Astrocyte (in vitro differentiated cells and primary cell): ENCODE results near the gene CTNNA2. TPM values are rescaled to one million over a fixed set of nuclear protein-coding genes. Genes with fewer than 3 reads are reported as not detected.

ENCODE experiments used
- DNase-seq: peaks from one replicate; pipeline ENCODE4 v3.0.0-alpha.2; 2010; ENCODE audit warnings: low read depth
- FAIRE-seq: peaks from 2 replicates; lab custom pipeline; 2011; peaks lifted over from hg19 to GRCh38; lab: Jason Lieb, UNC
- H2AFZ ChIP-seq: 2 replicates; pipeline ENCODE4 v1.6.0; 2012; ENCODE audit warnings: low read depth, low read length, inconsistent platforms
- H3K27ac ChIP-seq: 2 replicates; pipeline ENCODE4 v1.5.1; 2011; ENCODE audit warnings: low read depth, low read length, inconsistent platforms
- H3K27me3 ChIP-seq: 2 replicates; pipeline ENCODE4 v1.6.0; 2011; ENCODE audit warnings: low read length, inconsistent platforms; ENCODE audit not compliant: insufficient read depth
- H3K36me3 ChIP-seq: 2 replicates; pipeline ENCODE4 v1.5.1; 2011; ENCODE audit warnings: low read length, inconsistent platforms; ENCODE audit not compliant: insufficient read depth
- H3K4me1 ChIP-seq: 2 replicates; pipeline ENCODE4 v1.5.1; 2011; ENCODE audit warnings: low read length, inconsistent platforms; ENCODE audit not compliant: insufficient read depth
- H3K4me2 ChIP-seq: 2 replicates; pipeline ENCODE4 v1.6.0; 2012; ENCODE audit warnings: low read length, inconsistent platforms
- H3K4me3 ChIP-seq: 2 replicates; pipeline ENCODE4 v1.5.1; 2011; ENCODE audit warnings: low read depth, mild to moderate bottlenecking, low read length, inconsistent platforms; ENCODE audit not compliant: insufficient read depth
- H3K79me2 ChIP-seq: 2 replicates; pipeline ENCODE4 v1.6.0; 2012; ENCODE audit warnings: mild to moderate bottlenecking, low read length, inconsistent platforms; ENCODE audit not compliant: insufficient read depth
- H3K9ac ChIP-seq: 2 replicates; pipeline ENCODE4 v1.6.0; 2012; ENCODE audit warnings: mild to moderate bottlenecking, low read length, inconsistent platforms
- H3K9me3 ChIP-seq: 2 replicates; pipeline ENCODE4 v1.5.1; 2012; ENCODE audit warnings: low read depth, mild to moderate bottlenecking, low read length, inconsistent platforms; ENCODE audit not compliant: insufficient read depth
- H4K20me1 ChIP-seq: 2 replicates; pipeline ENCODE4 v1.6.0; 2012; ENCODE audit warnings: low read length, inconsistent platforms; ENCODE audit not compliant: insufficient read depth
- H3K27ac Mint-ChIP-seq: one replicate; pipeline ENCODE4 v1.8.0; 2021; ENCODE audit warnings: mild to moderate bottlenecking, mixed read lengths; ENCODE audit not compliant: unreplicated experiment
- H3K27me3 Mint-ChIP-seq: one replicate; pipeline ENCODE4 v1.8.0; 2021; ENCODE audit warnings: low read depth, mixed read lengths; ENCODE audit not compliant: unreplicated experiment
- H3K36me3 Mint-ChIP-seq: one replicate; pipeline ENCODE4 v1.8.0; 2021; ENCODE audit warnings: low read depth, mixed read lengths; ENCODE audit not compliant: unreplicated experiment
- H3K4me1 Mint-ChIP-seq: one replicate; pipeline ENCODE4 v1.8.0; 2021; ENCODE audit warnings: low read depth, mixed read lengths; ENCODE audit not compliant: unreplicated experiment
- H3K4me3 Mint-ChIP-seq: one replicate; pipeline ENCODE4 v1.8.0; 2021; ENCODE audit warnings: mild to moderate bottlenecking, moderate library complexity, mixed read lengths; ENCODE audit not compliant: unreplicated experiment
- H3K9me3 Mint-ChIP-seq: one replicate; pipeline ENCODE4 v1.8.0; 2021; ENCODE audit warnings: mild to moderate bottlenecking, mixed read lengths; ENCODE audit not compliant: unreplicated experiment
- EZH2 ChIP-seq: IDR thresholded peaks from 2 replicates; pipeline ENCODE4 v1.6.1; 2012; ENCODE audit warnings: mild to moderate bottlenecking, low read length, inconsistent platforms; ENCODE audit not compliant: insufficient read depth
- total RNA-seq: library from RNA; stranded (reverse); gene quantifications from 2 replicates; pipeline ENCODE4 v1.2.1, GENCODE V29; 2021
- TF ChIP-seq, protein P1 (sequence below): IDR thresholded peaks from 2 replicates; pipeline ENCODE4 v1.5.1; 2011; ENCODE audit warnings: low read depth, mild to moderate bottlenecking, inconsistent platforms, low read length, moderate library complexity; ENCODE audit not compliant: insufficient read depth

Gene CTNNA2
- total RNA-seq, 1 donor from 2014 or later, result 3.9 TPM

DNA sequence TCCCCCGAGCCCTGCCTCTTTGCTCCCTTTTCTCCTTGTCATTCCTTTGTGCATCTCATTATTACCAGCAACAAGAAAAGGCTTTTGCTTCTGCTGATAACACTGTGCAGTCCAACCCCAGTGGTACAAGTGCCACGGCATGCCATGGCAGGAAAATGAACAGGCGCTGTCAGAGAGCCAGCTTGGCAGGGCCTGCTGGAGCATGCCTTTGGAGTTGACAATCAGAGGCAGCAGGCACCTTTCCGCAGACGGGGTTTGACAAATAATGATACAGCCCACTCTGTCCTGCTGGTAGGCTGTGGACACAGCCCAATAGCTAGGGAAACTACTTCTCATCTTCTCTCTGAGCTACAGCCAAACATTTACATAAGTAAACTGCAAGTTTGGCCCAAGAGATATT is 1035.6 kb downstream of the CTNNA2 start:
- no peaks in the 10 kb centered on the region for H3K4me1 Mint-ChIP-seq
- no peaks in the 10 kb centered on the region for H3K27me3 ChIP-seq
- H3K36me3 ChIP-seq, result no peaks in the 10 kb centered on the region
- H3K4me3 Mint-ChIP-seq, result no peak overlapping the region
- no peak for FAIRE-seq
- no peak overlapping the region for H3K4me2 ChIP-seq
- no peak overlapping the region for H3K27ac ChIP-seq
- no peaks in the 10 kb centered on the region for H3K4me1 ChIP-seq
- H3K27me3 Mint-ChIP-seq, result no peaks in the 10 kb centered on the region
- H3K4me3 ChIP-seq, result no peak overlapping the region
- TF ChIP-seq EZH2, result no peak
- TF ChIP-seq, protein P1, sequence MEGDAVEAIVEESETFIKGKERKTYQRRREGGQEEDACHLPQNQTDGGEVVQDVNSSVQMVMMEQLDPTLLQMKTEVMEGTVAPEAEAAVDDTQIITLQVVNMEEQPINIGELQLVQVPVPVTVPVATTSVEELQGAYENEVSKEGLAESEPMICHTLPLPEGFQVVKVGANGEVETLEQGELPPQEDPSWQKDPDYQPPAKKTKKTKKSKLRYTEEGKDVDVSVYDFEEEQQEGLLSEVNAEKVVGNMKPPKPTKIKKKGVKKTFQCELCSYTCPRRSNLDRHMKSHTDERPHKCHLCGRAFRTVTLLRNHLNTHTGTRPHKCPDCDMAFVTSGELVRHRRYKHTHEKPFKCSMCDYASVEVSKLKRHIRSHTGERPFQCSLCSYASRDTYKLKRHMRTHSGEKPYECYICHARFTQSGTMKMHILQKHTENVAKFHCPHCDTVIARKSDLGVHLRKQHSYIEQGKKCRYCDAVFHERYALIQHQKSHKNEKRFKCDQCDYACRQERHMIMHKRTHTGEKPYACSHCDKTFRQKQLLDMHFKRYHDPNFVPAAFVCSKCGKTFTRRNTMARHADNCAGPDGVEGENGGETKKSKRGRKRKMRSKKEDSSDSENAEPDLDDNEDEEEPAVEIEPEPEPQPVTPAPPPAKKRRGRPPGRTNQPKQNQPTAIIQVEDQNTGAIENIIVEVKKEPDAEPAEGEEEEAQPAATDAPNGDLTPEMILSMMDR, result no peak
- no peaks in the 10 kb centered on the region for H4K20me1 ChIP-seq
- H3K9me3 Mint-ChIP-seq, result peaks cover 5% of the 10 kb centered on the region
- no peaks in the 10 kb centered on the region for H3K79me2 ChIP-seq
- no peak for DNase-seq
- peaks cover 2% of the 10 kb centered on the region for H3K9me3 ChIP-seq
- no peak overlapping the region for H2AFZ ChIP-seq
- no peak overlapping the region for H3K9ac ChIP-seq
- H3K27ac Mint-ChIP-seq, result no peak overlapping the region
- no peaks in the 10 kb centered on the region for H3K36me3 Mint-ChIP-seq

DNA sequence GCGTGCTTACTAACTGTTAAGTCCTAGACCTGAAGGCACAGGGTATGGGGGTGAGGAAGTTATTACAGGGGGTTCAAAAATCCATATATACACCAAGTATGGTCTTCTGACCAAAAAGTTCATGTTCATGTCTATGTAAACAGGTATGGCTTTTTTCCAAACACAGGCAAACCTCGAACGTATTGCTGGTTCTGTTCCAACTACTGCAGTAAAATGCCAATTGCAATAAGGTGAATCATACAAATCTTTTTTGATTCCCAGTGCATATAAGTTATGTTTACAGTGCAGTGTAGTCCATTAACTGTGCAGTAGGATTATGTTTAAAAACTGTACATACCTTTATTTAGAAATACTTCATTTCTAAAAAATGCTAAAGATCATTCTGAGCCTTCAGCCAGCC is 1037.0 kb downstream of the CTNNA2 start:
- Mint-ChIP-seq H3K9me3 (peaks cover 7% of the 10 kb centered on the region), H3K4me3 (no peak overlapping the region), H3K27me3 (no peaks in the 10 kb centered on the region), H3K4me1 (no peaks in the 10 kb centered on the region), H3K36me3 (no peaks in the 10 kb centered on the region), H3K27ac (no peak overlapping the region)
- Histone ChIP-seq H3K4me1 (no peaks in the 10 kb centered on the region), H3K9me3 (peaks cover 2% of the 10 kb centered on the region), H3K36me3 (no peaks in the 10 kb centered on the region), H3K79me2 (no peaks in the 10 kb centered on the region), H3K9ac (no peak overlapping the region), H3K27me3 (no peaks in the 10 kb centered on the region), H4K20me1 (no peaks in the 10 kb centered on the region), H3K27ac (no peak overlapping the region), H2AFZ (no peak overlapping the region), H3K4me2 (no peak overlapping the region), H3K4me3 (no peak overlapping the region)
- DNase-seq, result no peak
- TF ChIP-seq EZH2, result no peak
- TF ChIP-seq, protein P1, result no peak
- no peak for FAIRE-seq

DNA sequence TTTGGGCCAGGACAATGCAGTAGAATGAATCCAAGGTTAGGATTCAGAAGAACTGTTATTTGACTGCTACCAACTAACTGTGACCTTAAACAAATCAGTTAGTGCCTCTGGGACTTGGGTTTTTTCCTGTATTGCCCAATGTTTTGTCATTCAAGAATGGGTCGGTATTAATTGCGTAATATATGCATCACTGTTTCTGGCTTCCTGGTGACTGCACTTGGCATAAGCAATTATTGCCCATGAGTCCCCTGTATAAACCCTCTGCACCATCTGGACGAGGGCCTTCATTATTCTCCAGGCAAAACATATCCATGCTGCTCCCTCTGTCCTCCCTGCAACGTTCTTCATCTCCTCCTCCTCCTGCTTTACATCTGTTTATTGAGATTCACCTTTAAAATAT is 1047.5 kb downstream of the CTNNA2 start:
- Histone ChIP-seq H3K27me3 (no peaks in the 10 kb centered on the region), H3K4me1 (no peaks in the 10 kb centered on the region), H3K79me2 (no peaks in the 10 kb centered on the region), H3K36me3 (no peaks in the 10 kb centered on the region), H3K27ac (no peak overlapping the region), H3K9ac (no peak overlapping the region), H3K4me3 (no peak overlapping the region), H3K4me2 (no peak overlapping the region), H4K20me1 (no peaks in the 10 kb centered on the region), H2AFZ (no peak overlapping the region), H3K9me3 (no peaks in the 10 kb centered on the region)
- Mint-ChIP-seq H3K27me3 (no peaks in the 10 kb centered on the region), H3K27ac (no peak overlapping the region), H3K36me3 (no peaks in the 10 kb centered on the region), H3K4me1 (no peaks in the 10 kb centered on the region), H3K4me3 (no peak overlapping the region), H3K9me3 (no peaks in the 10 kb centered on the region)
- FAIRE-seq (no peak), DNase-seq (no peak)
- TF ChIP-seq, protein P1, result no peak
- no peak for TF ChIP-seq EZH2
